ENCODE results near the gene GID4.

Gene GID4

DNA sequence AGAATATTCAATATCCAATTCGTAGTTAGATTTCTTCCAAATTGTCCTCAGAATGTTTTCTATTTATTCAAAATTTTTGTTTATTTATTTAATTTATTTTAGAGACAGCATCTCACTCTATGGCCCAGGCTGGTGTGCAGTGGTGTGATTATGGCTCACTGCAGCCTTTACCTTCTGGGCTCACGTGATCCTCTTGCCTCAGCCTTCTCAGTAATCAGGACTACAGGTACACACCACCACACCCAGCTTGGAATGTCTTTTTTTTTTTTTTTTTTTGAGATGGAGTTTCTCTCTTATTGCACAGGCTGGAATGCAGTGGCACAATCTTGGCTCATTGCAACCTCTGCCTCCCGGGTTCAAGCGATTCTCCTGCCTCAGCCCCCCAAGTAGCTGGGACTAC is 45.0 kb downstream of the GID4 start:
- H3K27me3 Mint-ChIP-seq: peaks cover 6% of the 10 kb centered on the region
- H3K4me3 Mint-ChIP-seq: no peak overlapping the region

DNA sequence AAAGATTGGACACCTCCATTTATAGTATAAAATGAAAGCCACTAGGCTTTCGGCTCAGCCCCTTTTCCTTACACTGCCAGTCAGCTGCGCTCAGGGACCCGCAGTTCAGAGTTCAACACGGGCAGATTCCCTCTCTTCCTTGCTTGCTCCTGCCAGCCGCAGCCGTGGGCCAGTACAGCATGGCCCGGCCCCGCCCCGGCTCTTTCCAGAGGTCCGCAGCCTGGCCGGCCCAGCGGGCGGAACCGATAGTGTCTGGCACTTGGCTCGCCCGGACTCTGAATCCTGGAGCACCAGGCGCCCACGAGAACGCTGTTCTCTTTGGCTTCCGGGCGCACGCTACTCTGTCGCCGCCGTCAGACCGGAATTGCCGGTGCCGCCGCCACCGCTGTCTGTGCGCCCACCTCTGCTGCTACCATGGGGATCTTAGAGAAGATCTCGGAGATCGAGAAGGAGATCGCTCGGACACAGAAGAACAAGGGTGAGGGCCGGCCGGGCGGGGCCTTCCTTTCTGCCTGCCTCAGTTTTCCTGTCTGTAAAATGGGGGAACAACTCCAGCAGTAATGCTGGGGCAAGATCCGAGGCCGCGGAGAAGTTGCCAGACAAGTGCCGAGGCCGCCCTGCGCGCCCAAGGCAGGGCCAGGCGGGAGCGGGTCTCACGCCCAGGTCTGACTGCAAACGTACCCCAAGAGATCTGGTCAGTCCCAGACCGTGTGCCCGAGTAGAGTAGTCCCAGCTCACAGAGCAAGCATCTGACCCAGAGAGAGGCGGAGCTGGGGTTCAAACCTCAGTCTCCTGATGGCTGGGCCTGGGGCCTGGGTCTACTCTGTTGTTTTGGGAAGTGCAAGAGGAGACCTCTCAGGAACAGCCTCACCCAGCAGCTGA is 48.6 kb downstream of the GID4 start, which contains the start of gene DRG2:
DRG2 (plus strand) TSS at position 339 of the 882 bp plus-strand sequence; CDS start at position 415, 76 bp downstream.
- Mint-ChIP-seq H3K4me3 (peak within 1 kb of the TSS; percentile 99), H3K9me3 (no peaks in the 10 kb centered on the region), H3K36me3 (ENCODE audit: low read depth) (peaks cover 42% of the 10 kb centered on the region), H3K27me3 (no peaks in the 10 kb centered on the region), H3K27ac (peak within 1 kb of the TSS; percentile 98), H3K4me1 (ENCODE audit: low read depth) (peaks cover 25% of the 10 kb centered on the region)
- DNase-seq: peak; percentile 96

More for the DNA sequence above, 45.0 kb downstream of the GID4 start:
- peaks cover 14% of the 10 kb centered on the region for H3K36me3 Mint-ChIP-seq (ENCODE audit: low read depth)
- DNase-seq: no peak
- no peak overlapping the region for H3K27ac Mint-ChIP-seq
- peaks cover 12% of the 10 kb centered on the region for H3K4me1 Mint-ChIP-seq (ENCODE audit: low read depth)
- H3K9me3 Mint-ChIP-seq: no peaks in the 10 kb centered on the region

DNA sequence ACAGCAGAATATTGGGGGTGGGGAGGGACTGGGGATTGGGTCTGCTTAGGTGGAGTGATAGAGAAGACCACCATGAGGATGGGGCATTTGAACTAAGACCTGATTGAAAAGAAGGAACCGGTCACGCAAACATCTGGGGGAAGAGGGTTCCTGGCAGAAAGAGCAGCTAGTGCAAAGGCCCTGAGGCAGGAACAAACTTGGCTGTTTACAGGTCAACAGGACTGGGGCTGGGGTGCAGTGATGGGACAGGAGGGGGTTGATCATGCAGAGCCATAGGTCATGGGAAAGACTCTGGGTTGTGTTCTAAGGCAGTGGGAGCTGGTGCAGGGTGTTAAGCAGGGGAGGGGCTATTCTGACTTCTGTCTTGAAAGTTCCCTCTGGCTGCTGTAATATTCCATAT is 50.4 kb downstream of the GID4 start:
- no peak for DNase-seq
- Mint-ChIP-seq H3K27ac (peak overlapping the region; percentile 98), H3K36me3 (ENCODE audit: low read depth) (peaks cover 60% of the 10 kb centered on the region), H3K4me3 (peak overlapping the region; percentile 99), H3K9me3 (no peaks in the 10 kb centered on the region), H3K4me1 (ENCODE audit: low read depth) (peaks cover 27% of the 10 kb centered on the region), H3K27me3 (no peaks in the 10 kb centered on the region)

DNA sequence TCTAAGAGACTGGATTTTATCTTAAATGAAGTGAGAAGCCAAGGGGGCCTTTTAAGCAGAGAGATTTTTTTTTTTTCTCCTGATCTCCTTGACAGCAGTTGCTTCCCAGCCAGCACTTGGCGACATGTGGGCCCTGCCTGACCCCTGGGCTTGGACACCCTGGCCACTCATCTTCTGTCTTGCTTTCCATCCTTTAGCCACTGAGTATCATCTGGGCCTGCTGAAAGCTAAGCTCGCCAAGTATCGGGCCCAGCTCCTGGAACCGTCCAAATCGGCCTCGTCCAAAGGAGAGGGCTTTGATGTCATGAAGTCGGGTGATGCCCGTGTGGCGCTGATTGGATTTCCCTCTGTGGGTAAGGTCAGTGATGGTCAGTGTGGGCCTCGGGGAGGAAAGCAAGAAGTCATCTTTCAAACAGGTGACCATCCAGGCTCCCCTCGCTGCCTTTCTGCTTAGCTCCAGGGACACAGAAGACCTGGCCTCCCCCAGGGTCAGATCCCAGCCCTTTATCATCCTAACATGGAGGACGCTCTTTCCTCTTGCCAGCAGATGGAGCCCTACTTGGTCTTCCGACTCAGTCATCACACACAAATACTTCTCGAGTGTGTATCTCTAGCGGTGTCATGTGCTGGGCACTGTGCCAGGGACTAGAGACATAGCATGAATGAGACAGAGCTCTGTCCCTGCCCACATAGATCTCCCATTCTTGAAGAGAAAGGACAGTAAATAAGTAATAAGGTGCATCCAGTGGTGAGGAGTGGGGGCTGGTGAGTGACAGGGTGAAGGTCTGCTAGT is 54.6 kb downstream of the GID4 start:
- Mint-ChIP-seq H3K4me3 (no peak overlapping the region), H3K9me3 (no peaks in the 10 kb centered on the region), H3K27me3 (no peaks in the 10 kb centered on the region), H3K27ac (peak overlapping the region; percentile 23), H3K36me3 (ENCODE audit: low read depth) (peaks cover 89% of the 10 kb centered on the region), H3K4me1 (ENCODE audit: low read depth) (peaks cover 21% of the 10 kb centered on the region)
- no peak for DNase-seq

DNA sequence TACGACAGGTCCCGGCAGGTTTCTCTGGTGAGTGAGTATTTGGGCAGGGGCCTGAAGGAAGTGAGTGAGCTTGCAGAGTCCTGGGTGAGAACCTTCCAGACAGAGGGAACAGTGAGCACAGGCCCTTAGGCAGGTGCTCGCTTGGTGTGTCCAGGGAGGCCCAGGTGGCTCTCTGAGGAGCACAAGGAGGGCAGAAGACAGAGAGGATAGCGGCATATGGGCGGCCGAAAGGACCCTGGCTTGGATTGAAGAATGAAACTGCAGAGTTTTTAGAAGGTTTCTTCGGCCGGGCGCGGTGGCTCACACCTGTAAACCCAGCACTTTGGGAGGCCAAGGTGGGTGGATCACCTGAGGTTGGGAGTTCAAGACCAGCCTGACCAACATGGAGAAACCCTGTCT is 55.2 kb downstream of the GID4 start:
- Mint-ChIP-seq H3K27me3 (no peaks in the 10 kb centered on the region), H3K27ac (no peak overlapping the region), H3K36me3 (ENCODE audit: low read depth) (peaks cover 90% of the 10 kb centered on the region), H3K4me1 (ENCODE audit: low read depth) (peaks cover 16% of the 10 kb centered on the region), H3K9me3 (no peaks in the 10 kb centered on the region), H3K4me3 (no peak overlapping the region)
- no peak for DNase-seq

DNA sequence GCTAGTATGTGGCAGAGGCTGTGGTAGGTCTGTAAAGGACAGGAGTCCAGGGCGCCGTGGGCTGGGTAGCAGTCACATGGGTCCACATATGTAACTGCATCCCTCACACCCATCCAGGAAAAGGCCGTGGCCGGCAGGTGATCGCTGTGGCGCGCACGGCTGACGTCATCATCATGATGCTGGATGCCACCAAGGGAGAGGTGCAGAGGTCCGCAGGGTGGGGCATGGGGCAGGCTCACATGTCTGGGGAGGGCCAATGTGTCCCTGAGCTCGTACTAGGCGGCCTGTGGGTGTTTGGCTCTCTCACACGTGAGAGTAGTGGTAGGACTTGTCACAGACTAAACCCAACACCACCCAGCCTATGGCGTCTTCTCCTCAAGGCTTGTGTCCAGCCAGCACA is 60.3 kb downstream of the GID4 start:
- H3K9me3 Mint-ChIP-seq: no peaks in the 10 kb centered on the region
- no peak for DNase-seq
- H3K4me3 Mint-ChIP-seq: no peak overlapping the region
- no peak overlapping the region for H3K27ac Mint-ChIP-seq
- H3K4me1 Mint-ChIP-seq (ENCODE audit: low read depth): peaks cover 2% of the 10 kb centered on the region
- no peaks in the 10 kb centered on the region for H3K27me3 Mint-ChIP-seq
- H3K36me3 Mint-ChIP-seq (ENCODE audit: low read depth): peaks cover 96% of the 10 kb centered on the region

DNA sequence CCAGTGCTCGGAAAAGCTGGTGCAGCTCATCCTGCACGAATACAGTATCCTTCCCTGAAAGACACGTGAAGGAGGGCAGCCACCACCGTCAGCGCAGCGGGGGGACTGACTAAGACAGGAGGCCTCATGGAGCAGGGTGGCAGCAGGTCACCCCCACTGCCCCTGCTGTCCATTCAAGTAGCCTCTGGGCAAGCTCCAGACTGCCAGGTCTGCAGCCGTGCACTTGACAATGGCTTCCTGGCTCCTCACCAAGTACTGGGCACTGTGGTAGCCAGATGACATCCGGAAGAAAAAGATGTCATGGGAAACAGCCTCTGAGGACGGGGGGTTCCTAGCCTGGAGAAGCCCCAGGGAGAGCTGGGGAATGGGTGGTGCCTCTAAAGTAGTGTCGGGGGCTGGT is 61.4 kb downstream of the GID4 start:
- no peaks in the 10 kb centered on the region for H3K27me3 Mint-ChIP-seq
- H3K4me1 Mint-ChIP-seq (ENCODE audit: low read depth): peaks cover 2% of the 10 kb centered on the region
- no peak overlapping the region for H3K4me3 Mint-ChIP-seq
- H3K9me3 Mint-ChIP-seq: no peaks in the 10 kb centered on the region
- H3K36me3 Mint-ChIP-seq (ENCODE audit: low read depth): peaks cover 98% of the 10 kb centered on the region
- H3K27ac Mint-ChIP-seq: no peak overlapping the region
- DNase-seq: no peak

DNA sequence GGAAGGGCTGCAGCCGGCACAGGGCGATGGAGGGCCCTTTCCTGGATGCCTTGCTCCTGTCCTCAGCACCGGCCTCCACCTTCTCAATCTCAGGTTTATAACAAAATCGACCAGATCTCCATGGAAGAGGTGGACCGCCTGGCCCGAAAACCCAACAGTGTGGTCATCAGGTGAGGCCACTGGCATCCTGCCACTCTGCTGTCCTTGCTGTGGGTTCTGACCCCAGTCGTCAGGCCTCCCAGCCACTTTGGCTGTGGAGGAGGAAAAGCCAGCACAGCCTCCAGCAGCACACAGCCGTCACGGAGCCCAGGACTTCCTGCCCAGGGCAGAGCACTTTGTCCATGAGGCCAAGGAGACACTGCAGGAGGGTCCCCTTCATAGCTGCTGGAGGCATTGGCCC is 62.6 kb downstream of the GID4 start:
- H3K27me3 Mint-ChIP-seq: no peaks in the 10 kb centered on the region
- peaks cover 97% of the 10 kb centered on the region for H3K36me3 Mint-ChIP-seq (ENCODE audit: low read depth)
- H3K4me1 Mint-ChIP-seq (ENCODE audit: low read depth): no peaks in the 10 kb centered on the region
- no peaks in the 10 kb centered on the region for H3K9me3 Mint-ChIP-seq
- DNase-seq: no peak
- H3K4me3 Mint-ChIP-seq: no peak overlapping the region
- H3K27ac Mint-ChIP-seq: no peak overlapping the region

DNA sequence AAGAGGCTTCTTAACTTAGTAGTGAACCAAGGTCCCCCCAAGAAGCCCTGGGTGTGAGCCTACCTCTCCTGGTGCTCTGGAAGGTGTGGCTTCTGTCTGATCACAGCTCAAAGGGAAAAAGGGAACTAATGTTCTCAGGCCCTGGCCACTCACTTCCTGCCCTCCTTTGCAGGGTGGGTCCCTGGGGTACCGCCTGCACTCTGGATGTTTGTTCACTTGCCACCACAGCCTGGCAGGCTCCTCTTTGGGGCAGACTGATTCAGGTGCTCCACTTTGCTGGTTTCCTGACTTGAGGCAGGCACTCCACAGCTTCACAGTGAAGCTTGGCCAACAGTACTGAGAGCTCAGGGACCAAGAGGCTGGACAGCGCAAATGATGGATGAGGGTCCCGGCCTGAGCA is 63.4 kb downstream of the GID4 start:
- no peak overlapping the region for H3K27ac Mint-ChIP-seq

DNA sequence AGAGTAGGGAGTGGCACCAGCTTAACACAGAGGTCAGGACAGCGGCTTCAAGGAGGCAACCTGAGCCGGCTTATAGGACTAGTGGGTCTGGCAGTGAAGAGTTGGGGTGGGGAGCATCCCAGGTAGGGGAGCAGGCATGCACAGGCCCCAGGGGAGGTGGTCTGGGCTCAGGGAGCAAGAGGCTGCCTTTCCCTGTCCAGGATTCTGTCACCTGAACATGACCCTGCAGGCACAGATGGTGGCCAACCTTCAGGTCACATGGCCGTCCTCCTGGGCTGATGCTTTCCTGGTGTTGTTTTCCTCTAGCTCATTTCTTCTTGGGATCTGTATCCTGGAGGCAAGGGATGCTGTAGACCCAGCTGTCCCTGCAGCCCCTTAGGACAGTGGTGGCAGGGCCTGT is 65.8 kb downstream of the GID4 start:
- Mint-ChIP-seq H3K36me3 (ENCODE audit: low read depth) (peaks cover 75% of the 10 kb centered on the region), H3K4me3 (no peak overlapping the region), H3K27ac (peak overlapping the region; percentile 52), H3K9me3 (no peaks in the 10 kb centered on the region), H3K27me3 (no peaks in the 10 kb centered on the region), H3K4me1 (ENCODE audit: low read depth) (no peaks in the 10 kb centered on the region)
- no peak for DNase-seq

More for the DNA sequence above, 63.4 kb downstream of the GID4 start:
- H3K4me1 Mint-ChIP-seq (ENCODE audit: low read depth): no peaks in the 10 kb centered on the region
- H3K9me3 Mint-ChIP-seq: no peaks in the 10 kb centered on the region
- peaks cover 96% of the 10 kb centered on the region for H3K36me3 Mint-ChIP-seq (ENCODE audit: low read depth)
- DNase-seq: no peak
- no peaks in the 10 kb centered on the region for H3K27me3 Mint-ChIP-seq
- no peak overlapping the region for H3K4me3 Mint-ChIP-seq

DNA sequence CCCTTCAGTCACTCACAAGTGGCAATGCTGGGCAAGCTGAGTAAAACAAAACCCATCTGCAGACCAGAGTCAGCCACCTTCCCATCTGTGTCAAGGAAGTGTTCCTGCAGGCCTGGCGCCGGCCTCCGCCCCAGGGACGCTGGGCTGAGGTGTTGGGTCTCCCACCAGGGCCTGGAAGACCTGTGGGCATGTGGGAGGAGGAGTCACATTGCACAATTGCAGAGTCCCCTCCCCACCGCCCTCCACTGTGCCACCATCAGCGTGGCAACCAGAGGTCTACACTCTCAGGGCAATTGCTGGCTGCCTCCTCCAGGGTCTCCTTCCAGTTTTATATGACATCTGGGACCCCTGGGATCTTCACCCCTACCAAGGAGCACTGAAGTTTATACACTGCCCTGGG is 66.4 kb downstream of the GID4 start:
- Mint-ChIP-seq H3K4me1 (ENCODE audit: low read depth) (no peaks in the 10 kb centered on the region), H3K9me3 (no peaks in the 10 kb centered on the region), H3K36me3 (ENCODE audit: low read depth) (peaks cover 69% of the 10 kb centered on the region), H3K27me3 (no peaks in the 10 kb centered on the region), H3K4me3 (no peak overlapping the region), H3K27ac (no peak overlapping the region)
- DNase-seq: no peak

DNA sequence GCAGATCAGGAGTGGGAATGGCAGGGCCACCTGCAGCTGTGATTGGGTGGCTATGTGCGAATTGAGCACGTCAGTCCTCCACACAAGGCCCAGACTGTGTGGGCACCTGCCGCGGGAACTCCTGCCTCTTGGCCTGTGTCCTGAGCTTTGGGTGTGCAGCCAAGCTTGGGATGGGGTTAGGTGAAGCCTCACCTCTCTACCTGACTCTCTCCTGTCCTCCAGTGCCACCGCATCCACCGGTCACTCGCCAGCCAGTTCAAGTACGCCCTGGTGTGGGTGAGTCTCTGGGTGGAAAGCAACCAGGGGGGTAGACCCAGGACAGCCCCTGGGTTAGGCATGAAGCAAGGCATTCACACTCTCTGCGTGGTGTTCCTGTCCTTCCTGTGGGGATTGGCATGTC is 67.0 kb downstream of the GID4 start:
- no peak for DNase-seq
- no peak overlapping the region for H3K27ac Mint-ChIP-seq
- H3K27me3 Mint-ChIP-seq: no peaks in the 10 kb centered on the region
- no peaks in the 10 kb centered on the region for H3K9me3 Mint-ChIP-seq
- H3K4me1 Mint-ChIP-seq (ENCODE audit: low read depth): no peaks in the 10 kb centered on the region
- H3K4me3 Mint-ChIP-seq: no peak overlapping the region
- H3K36me3 Mint-ChIP-seq (ENCODE audit: low read depth): peaks cover 63% of the 10 kb centered on the region

DNA sequence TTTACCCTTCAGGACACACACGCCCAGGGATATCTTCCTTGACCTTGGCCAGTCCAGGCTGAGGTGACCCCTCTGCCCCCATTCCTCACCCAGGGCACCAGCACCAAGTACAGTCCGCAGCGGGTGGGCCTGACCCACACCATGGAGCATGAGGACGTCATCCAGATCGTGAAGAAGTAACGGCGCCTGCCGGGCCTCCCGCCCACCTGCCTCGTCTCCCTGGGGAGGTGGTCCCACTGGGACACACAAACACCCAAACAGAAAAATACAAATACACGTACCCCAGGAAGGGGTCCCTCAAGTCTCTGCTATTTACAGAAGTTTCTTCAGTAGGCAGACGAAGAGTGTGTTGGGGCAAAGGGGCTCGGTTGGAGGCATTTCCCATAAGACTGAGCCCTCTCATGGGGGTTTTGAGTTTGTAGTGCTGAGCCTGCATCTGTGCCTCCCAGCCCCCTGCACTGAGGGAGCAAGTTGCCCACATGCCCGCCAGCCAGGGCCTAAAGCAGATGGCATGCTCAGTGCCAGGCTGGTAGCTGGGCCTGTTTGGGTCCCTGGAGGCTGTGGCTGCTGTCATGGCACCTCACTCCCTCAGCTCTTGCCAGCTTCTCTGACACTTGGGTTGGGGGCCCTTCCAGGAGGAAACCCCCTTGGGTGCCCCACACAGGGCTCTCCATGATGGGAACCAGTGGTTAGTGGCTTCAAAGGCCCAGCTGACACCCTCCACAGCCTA is 68.0 kb downstream of the GID4 start:
- H3K9me3 Mint-ChIP-seq: no peaks in the 10 kb centered on the region
- no peak for DNase-seq
- H3K27me3 Mint-ChIP-seq: no peaks in the 10 kb centered on the region
- peak overlapping the region; percentile 18 for H3K27ac Mint-ChIP-seq
- peaks cover 53% of the 10 kb centered on the region for H3K36me3 Mint-ChIP-seq (ENCODE audit: low read depth)
- H3K4me1 Mint-ChIP-seq (ENCODE audit: low read depth): no peaks in the 10 kb centered on the region
- no peak overlapping the region for H3K4me3 Mint-ChIP-seq

DNA sequence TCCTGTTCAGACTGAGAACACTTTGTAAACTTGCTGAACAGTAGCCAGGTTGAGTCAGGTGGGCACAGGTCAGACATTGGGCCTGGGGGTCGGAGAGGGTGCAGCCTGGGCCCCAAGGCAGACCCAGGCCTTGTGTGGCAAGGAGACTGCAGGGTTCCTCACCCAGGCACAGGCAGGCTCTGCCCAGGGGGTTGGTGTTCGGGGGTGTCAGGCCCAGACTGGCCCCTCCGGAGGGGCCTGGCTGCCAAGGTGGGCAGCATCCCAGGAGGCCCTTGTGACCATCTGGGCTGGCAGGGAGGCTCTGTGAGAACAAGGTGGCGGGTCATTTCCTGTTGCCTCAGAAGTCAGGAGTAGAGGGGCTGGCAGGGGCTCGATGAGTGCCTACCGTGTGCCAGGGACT is 68.8 kb downstream of the GID4 start:
- Mint-ChIP-seq H3K4me1 (ENCODE audit: low read depth) (no peaks in the 10 kb centered on the region), H3K9me3 (no peaks in the 10 kb centered on the region), H3K27ac (no peak overlapping the region), H3K27me3 (no peaks in the 10 kb centered on the region), H3K36me3 (ENCODE audit: low read depth) (peaks cover 48% of the 10 kb centered on the region), H3K4me3 (no peak overlapping the region)
- no peak for DNase-seq
